ENCODE results near the gene OR51B5.
"Not testable (repeated sequence)": the region's sequence is repeated elsewhere in the genome, so short reads cannot be mapped to it uniquely, and the experiment has no call there.

Gene OR51B5

GRCh38 chr11:5335170-5335569 is 8.2 kb downstream of the OR51B5 start:
- DNase-seq (ENCODE audit: low spot score) = no peak

DNA sequence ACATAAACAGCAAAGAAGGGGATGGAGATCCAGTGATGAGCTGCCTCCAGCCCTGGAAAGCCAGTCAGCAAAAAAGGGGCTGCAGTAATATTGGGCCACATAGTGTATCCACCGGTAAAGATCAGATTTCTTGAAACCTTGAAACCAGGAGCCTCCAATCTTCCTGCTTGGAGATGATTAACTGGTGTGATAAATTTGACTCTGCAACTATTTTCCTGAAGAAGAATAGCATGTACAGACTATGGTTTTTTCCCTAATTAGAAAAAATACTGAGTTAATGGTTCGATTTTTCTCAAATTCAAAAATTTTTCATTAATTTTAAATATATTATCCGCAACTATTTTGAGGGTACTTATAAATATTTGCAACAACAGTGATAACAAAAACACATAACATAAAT is 19.1 kb downstream of the OR51B5 start, which contains the start of gene OR51B2:
Gene OR51B2 (minus strand): TSS at position 101 of the 400 bp plus-strand sequence. CDS start 0 bp downstream, at position 101.
- no peak for DNase-seq (ENCODE audit: low spot score)

DNA sequence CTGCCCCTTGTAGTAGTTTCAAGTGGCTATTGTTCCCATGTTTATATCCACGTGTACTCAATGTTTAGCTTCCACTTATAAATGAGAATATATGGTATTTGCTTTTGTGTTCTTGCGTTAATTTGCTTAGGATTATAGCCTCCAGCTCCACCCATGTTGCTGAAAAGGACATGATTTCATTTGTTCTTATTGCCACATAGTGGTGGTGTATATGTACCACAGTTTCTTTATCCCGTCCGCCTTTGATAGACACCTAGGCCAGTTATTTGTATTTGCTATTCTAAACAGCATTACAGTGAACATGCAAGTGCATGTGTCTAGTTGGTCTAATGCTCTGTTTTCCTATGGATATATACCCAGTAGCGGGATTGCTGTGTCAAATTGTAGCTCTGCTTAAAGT is 26.0 kb downstream of the OR51B5 start:
- no peak for DNase-seq (ENCODE audit: low spot score)

DNA sequence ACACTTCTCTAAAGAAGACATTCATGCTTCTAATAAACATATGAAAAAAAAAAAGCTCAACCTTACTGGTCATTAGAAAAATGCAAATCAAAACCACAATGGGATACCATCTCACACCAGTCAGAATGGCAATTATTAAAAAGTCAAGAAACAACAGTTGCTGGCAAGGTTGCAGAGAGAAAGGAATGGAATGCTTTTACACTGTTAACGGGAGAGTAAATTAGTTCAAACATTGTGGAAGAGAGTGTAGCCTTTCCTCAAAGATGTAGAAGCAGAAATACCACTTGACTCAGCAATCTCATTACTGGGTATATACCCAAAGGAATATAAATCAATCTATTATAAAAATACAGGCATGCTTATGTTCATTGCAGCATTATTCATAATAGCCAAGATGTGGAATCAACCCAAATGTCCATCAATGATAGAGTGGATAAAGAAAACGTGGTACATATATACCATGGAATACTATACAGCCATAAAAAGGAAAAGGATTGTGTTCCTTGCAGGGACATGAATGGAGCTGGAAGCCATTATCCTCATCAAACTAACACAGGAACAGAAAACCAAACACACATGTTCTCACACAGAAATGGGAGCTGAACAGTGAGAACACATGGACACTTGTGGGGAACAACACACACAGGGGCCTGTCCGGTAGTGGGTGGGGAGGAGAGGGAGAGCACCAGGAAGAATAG is 29.8 kb downstream of the OR51B5 start:
- DNase-seq (ENCODE audit: low spot score) = not testable (repeated sequence)

GRCh38 chr11:5310423-5310822 is 32.9 kb downstream of the OR51B5 start:
- no peak for DNase-seq (ENCODE audit: low spot score)

- DNase-seq (ENCODE audit: low spot score) = no peak
Observed at GRCh38 chr11:5307256-5308019, 35.9 kb downstream of the OR51B5 start.

GRCh38 chr11:5304046-5304445 is 39.3 kb downstream of the OR51B5 start:
- DNase-seq (ENCODE audit: low spot score) = no peak

- no peak for DNase-seq (ENCODE audit: low spot score)
Observed at GRCh38 chr11:5303626-5304025, 39.7 kb downstream of the OR51B5 start.

DNA sequence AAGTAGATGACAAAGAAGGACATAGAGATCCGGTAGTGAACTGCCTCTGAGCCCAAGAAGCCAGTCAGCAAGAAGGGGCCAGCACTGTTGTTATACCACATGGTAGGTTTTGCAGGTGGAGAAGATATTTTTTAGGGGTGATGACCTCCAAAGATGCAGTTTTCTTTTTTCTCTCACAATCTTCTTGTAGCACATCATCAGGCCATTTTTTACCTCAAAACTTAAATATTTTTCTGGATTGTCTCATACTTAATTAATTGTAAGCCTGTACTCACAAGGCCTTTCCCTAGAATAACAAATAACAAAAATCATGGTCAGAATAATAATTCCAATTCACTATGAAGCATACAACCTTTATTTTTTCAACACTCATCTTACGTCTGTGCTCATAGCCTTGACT is 41.5 kb downstream of the OR51B5 start, which contains the start of gene OR51B4:
Gene OR51B4 (minus strand): TSS at position 101 of the 400 bp plus-strand sequence. CDS start 0 bp downstream, at position 101.
- no peak for DNase-seq (ENCODE audit: low spot score)

- DNase-seq (ENCODE audit: low spot score) = no peak
Observed at GRCh38 chr11:5300251-5300650, 43.1 kb downstream of the OR51B5 start.

GRCh38 chr11:5298451-5298850 is 44.9 kb downstream of the OR51B5 start:
- no peak for DNase-seq (ENCODE audit: low spot score)

- DNase-seq (ENCODE audit: low spot score) = no peak
Observed at GRCh38 chr11:5297721-5298323, 45.5 kb downstream of the OR51B5 start.

DNA sequence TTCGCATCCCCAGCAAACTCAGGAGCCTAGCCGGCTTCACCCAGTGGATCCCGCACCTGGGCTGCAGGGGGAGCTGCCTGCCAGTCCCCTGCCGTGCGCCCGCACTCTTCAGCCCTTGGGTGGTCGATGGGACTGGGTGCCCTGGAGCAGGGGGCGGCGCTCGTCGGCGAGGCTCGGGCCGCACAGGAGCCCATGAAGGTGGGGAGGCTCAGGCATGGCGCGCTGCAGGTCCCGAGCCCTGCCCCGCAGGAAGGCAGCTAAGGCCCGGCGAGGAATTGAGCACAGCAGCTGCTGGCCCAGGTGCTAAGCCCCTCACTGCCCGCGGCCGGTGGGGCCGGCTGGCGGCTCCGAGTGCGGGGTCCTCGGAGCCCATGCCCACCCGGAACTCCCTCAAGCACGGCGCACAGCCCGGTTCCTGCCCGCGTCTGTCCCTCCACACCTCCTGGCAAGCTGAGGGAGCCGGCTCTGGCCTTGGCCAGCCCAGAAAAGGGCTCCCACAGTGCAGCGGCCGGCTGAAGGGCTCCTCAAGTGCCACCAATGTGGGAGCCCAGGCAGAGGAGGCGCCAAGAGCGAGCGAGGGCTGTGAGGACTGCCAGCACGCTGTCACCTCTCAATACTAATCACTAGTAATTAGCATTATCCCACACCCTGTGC is 48.9 kb downstream of the OR51B5 start:
- not testable (repeated sequence) for DNase-seq (ENCODE audit: low spot score)

DNA sequence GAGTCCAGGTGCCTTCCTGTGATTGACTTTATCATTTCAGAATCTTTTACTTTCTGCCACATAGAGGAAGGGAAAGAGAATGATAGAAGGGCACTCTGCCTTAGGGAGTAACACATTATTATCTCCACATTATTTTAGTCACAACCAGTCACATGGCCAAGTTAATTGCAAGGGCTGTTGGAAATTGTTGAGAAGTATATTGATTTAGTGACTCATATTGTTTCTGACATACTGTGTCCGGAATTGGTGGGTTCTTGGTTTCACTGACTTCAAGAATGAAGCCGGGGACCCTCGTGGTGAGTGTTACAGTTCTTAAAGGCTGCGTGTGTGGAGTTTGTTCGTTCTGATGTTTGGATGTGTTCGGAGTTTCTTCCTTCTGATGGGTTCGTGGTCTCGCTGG is 50.3 kb downstream of the OR51B5 start:
- DNase-seq (ENCODE audit: low spot score) = no peak
